Heart right ventricle (tissue), 16 donors: ENCODE measurements around the gene DZIP3. TPM values are rescaled to one million over a fixed set of nuclear protein-coding genes. Genes with fewer than 3 reads are reported as not detected.

Experiments
- ATAC-seq, 8 donors: fragments of 200-7000 bp; cut with Tn5 transposase; one replicate each; pipeline ENCODE4 v1.9.1; 2020; ENCODE audit warnings: mild to moderate bottlenecking in 8 of 8, moderate library complexity in 8 of 8, moderate number of reproducible peaks in 1 of 8
- DNase-seq, 2 donors: peaks; one replicate each; pipeline ENCODE4 v3.0.0-alpha.2; 2020
- H3K27ac ChIP-seq, 10 donors: fragments of 200-600 bp; sonication (generic) in 2 of 10; one replicate each; pipeline versions ENCODE4 v1.5.0 to v1.8.0; 2020 to 2022; ENCODE audit warnings: mild to moderate bottlenecking in 3 of 10
- H3K27me3 ChIP-seq, 7 donors: fragments of 200-600 bp; one replicate each; pipeline ENCODE4 v1.8.0; 2021 to 2022; ENCODE audit warnings: mild to moderate bottlenecking in 2 of 7
- H3K36me3 ChIP-seq, 9 donors: fragments of 200-600 bp; sonication (generic) in 1 of 9; one replicate each; pipeline versions ENCODE4 v1.5.0 to v1.8.0; 2020 to 2022; ENCODE audit warnings: mild to moderate bottlenecking in 2 of 9
- H3K4me1 ChIP-seq, 9 donors: fragments of 200-600 bp; sonication (generic) in 1 of 9; one replicate each; pipeline versions ENCODE4 v1.5.0 to v1.8.0; 2020 to 2022; ENCODE audit warnings: mild to moderate bottlenecking in 4 of 9
- H3K4me3 ChIP-seq, 10 donors: fragments of 200-600 bp; sonication (generic) in 2 of 10; one replicate each; pipeline versions ENCODE4 v1.5.0 to v1.8.0; 2020 to 2022; ENCODE audit warnings: mild to moderate bottlenecking in 7 of 10, moderate library complexity in 2 of 10
- H3K9me3 ChIP-seq, 11 donors: fragments of 200-600 bp in 10 of 11; sonication (generic) in 2 of 11; one replicate each; pipeline versions ENCODE4 v1.5.0 to v1.8.0; 2013 to 2022; ENCODE audit warnings: mild to moderate bottlenecking in 2 of 11, control low read depth in 1 of 11, moderate library complexity in 1 of 11
- CTCF ChIP-seq, 9 donors: fragments of 200-600 bp; sonication (generic) in 2 of 9; IDR thresholded peaks; one replicate each; pipeline versions ENCODE4 v1.5.0 to v1.8.0; 2021 to 2022; ENCODE audit warnings: antibody characterized with exemption in 9 of 9, mild to moderate bottlenecking in 5 of 9, moderate library complexity in 1 of 9
- WGBS, 2 donors: extraction: QIAGEN DNeasy Blood & Tissue Kit; methylation state at CpG; one replicate each; pipeline ENCODE4 v1.1.7; 2013; ENCODE audit warnings: inconsistent platforms in 1 of 2; 5-methylcytosine and 5-hydroxymethylcytosine counted together
- intact Hi-C, 10 donors: fragments of 100-400 bp; cut with DNase I; formaldehyde crosslinking; loops; one replicate each; pipeline versions ENCODE4 v1.11.1 to v1.14.2; 2022
- polyA plus RNA-seq, 2 donors: library from polyadenylated mRNA; stranded (reverse); fragments of 200-250 nt; gene quantifications; one replicate each; pipeline ENCODE4 v1.2.3, GENCODE V29; 2013
- total RNA-seq, 10 donors: library from RNA; stranded (reverse); fragmentation: NEBNext Ultra II Directional in 3 of 10; extraction: Animal tissue kit (Norgen Biotek cat#: 25700) in 3 of 10; gene quantifications; one replicate each; pipeline versions ENCODE4 v1.2.1 to v1.2.4, GENCODE V29; 2021 to 2023
- donor health status: Arrhythmogenic right ventricular cardiomyopathy.
- donor health status: ischemic (EF 13 %, LVEDD 7.1; RV severe dilation, severe dysfunction).
- donor health status: healthy with polysubstance abuse.
- donor health status: DM: no; HTN: yes; CAD: no.
- donor health status: DM: no; HTN: no; CAD: no.
- donor health status: ischemic (EF 25% LVEDD 6.9; RV normal size, moderate dysfunction).
- donor health status: ischemic (EF 25% LVEDD 5.7; RV mildly dilated, moderate dysfunction).
- donor health status: healthy.
- donor health status: DM: yes; HTN: yes; CAD: no.
- donor health status: Ischemic cardiomyopathy.
- donor health status: ischemic (EF 35%, LVEDD 5.7; RV mildly dilated, moderate dysfunction).
- donor health status: nonischemic (EF 11% LVEDD 7.7; RV severe dilation, severe dysfunction).
- donor health status: DM: yes; HTN: yes; CAD: no.
- donor health status: PGD.
- donor health status: ischemic (EF 29% LVEDD 5.4; RV normal size, mild dysfunction).
- donor health status: nonischemic (EF 23%, LVEDD 6.1; RV moderate dilation, normal function).

The DZIP3 gene
- total and polyA plus RNA-seq, 12 donors = 3.0 to 29.0 (median 18.0) TPM

GRCh38 chr3:108598375-108598774 lies 8.9 kb downstream of the DZIP3 start:
- no peak for ATAC-seq
- WGBS, 2 donors = 78 to 91% methylated on average over 5 of the region's 5 CpGs
- intact Hi-C loops = no loop called here
- Histone ChIP-seq H3K27me3 (no peaks in the 10 kb centered on the region), H3K27ac (no peak overlapping the region), H3K9me3 (no peaks in the 10 kb centered on the region), H3K4me3 (no peak overlapping the region), H3K4me1 (peaks cover 0 to 23% (median 12%) of the 10 kb centered on the region in 9 donors), H3K36me3 (no peaks in the 10 kb centered on the region)
- TF ChIP-seq CTCF (IDR thresholded peaks at IDR 0.05) = no peak
- DNase-seq = no peak

GRCh38 chr3:108599677-108600409 lies 10.3 kb downstream of the DZIP3 start:
- H3K36me3 ChIP-seq = no peaks in the 10 kb centered on the region
- no peak overlapping the region for H3K27ac ChIP-seq
- intact Hi-C loops = no loop called here
- no peak for TF ChIP-seq CTCF (IDR thresholded peaks at IDR 0.05)
- DNase-seq (no peak), ATAC-seq (no peak)
- WGBS, 2 donors = 83 to 95% methylated on average over 1 of the region's 1 CpG
- H3K4me3 ChIP-seq = no peak overlapping the region
- H3K9me3 ChIP-seq = no peaks in the 10 kb centered on the region
- H3K27me3 ChIP-seq = no peaks in the 10 kb centered on the region
- peaks cover 0 to 34% (median 17%) of the 10 kb centered on the region in 9 donors for H3K4me1 ChIP-seq

GRCh38 chr3:108602249-108602934 lies 12.9 kb downstream of the DZIP3 start:
- ATAC-seq (peak in 5 of 8 donors; percentile 61 to 83 (median 75)), DNase-seq (peak in 1 of 2 donors; percentile 5)
- Histone ChIP-seq H3K9me3 (no peaks in the 10 kb centered on the region), H3K27me3 (no peaks in the 10 kb centered on the region), H3K36me3 (no peaks in the 10 kb centered on the region), H3K4me3 (no peak overlapping the region), H3K27ac (peak overlapping the region in 2 of 10 donors; percentile 5 to 53), H3K4me1 (peaks cover 0 to 25% (median 13%) of the 10 kb centered on the region in 9 donors)
- intact Hi-C loops = no loop called here
- no peak for TF ChIP-seq CTCF (IDR thresholded peaks at IDR 0.05)
- 45 to 54% methylated on average over 5 of the region's 5 CpGs for WGBS, 2 donors

GRCh38 chr3:108602935-108603294 lies 13.4 kb downstream of the DZIP3 start:
- WGBS, 2 donors = 71 to 78% methylated on average over 2 of the region's 2 CpGs
- no peak for ATAC-seq
- intact Hi-C loops = no loop called here

More at GRCh38 chr3:108602935-108603294, 13.4 kb downstream of the DZIP3 start:
- H3K4me3 ChIP-seq = no peak overlapping the region
- H3K27me3 ChIP-seq = no peaks in the 10 kb centered on the region
- peak overlapping the region in 1 of 10 donors; percentile 53 for H3K27ac ChIP-seq
- TF ChIP-seq CTCF (IDR thresholded peaks at IDR 0.05) = no peak
- H3K4me1 ChIP-seq = peaks cover 0 to 24% (median 13%) of the 10 kb centered on the region in 9 donors
- DNase-seq = no peak
- H3K36me3 ChIP-seq = peaks cover 0 to under 1% (median 0%) of the 10 kb centered on the region in 9 donors
- no peaks in the 10 kb centered on the region for H3K9me3 ChIP-seq
